IPS-20b (cell line): ENCODE results near the gene SPDYE18.
"Not testable (repeated sequence)": the region's sequence is repeated elsewhere in the genome, so short reads cannot be mapped to it uniquely, and the experiment has no call there.

Experiments
- H3K27ac ChIP-seq: one replicate; pipeline ENCODE4 v1.5.1; 2013; ENCODE audit warnings: low read length
- H3K27me3 ChIP-seq: 2 replicates; pipeline ENCODE4 v1.6.1; 2013; ENCODE audit warnings: mild to moderate bottlenecking, low read length, inconsistent platforms; ENCODE audit not compliant: insufficient read depth
- H3K36me3 ChIP-seq: 2 replicates; pipeline ENCODE4 v1.6.1; 2013; ENCODE audit warnings: low read depth, mild to moderate bottlenecking, inconsistent platforms, low read length, moderate library complexity; ENCODE audit not compliant: insufficient read depth
- H3K4me1 ChIP-seq: 2 replicates; pipeline ENCODE4 v1.6.1; 2013; ENCODE audit warnings: mild to moderate bottlenecking, control low read depth, inconsistent platforms, low read length, moderate library complexity; ENCODE audit not compliant: insufficient read depth
- H3K4me3 ChIP-seq: 2 replicates; pipeline ENCODE4 v1.5.1; 2013; ENCODE audit warnings: mild to moderate bottlenecking, low read length, inconsistent platforms
- H3K9ac ChIP-seq: 2 replicates; pipeline ENCODE4 v1.6.1; 2013; ENCODE audit warnings: low read depth, mild to moderate bottlenecking, inconsistent platforms, low read length, moderate library complexity
- H3K9me3 ChIP-seq: 2 replicates; pipeline ENCODE4 v1.6.1; 2013; ENCODE audit warnings: mild to moderate bottlenecking, low read depth, low read length, inconsistent platforms; ENCODE audit not compliant: insufficient read depth

The SPDYE18 gene

DNA sequence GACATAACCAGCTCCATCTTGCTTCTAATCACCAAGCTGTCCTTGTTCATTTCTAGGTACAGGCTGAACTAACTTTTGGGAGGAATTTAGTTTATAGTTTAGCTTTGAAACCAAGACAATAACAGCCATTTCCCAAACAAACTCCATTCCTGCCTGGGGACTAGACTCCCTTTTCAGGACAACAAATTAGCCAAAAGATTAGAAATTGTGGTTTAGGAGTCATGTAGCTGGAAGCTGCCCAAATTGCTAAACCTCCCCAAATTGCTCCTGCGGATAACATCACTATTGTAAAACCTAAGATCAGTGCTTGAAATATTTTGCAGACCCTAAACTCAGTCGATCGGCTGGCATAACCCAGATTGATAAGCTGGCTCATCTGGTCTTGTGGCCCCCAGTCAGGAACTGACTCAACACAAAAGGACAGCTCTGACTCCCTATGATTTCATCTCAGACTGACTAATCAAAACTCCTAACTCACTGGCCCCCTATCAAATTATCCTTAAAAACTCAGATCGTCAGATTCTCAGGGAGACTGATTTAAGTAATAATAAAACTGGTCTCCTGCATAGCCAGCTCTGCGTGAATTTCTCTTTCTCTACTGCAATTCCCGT, 12.5 kb upstream of the SPDYE18 start:
- not testable (repeated sequence) for H3K9me3 ChIP-seq

DNA sequence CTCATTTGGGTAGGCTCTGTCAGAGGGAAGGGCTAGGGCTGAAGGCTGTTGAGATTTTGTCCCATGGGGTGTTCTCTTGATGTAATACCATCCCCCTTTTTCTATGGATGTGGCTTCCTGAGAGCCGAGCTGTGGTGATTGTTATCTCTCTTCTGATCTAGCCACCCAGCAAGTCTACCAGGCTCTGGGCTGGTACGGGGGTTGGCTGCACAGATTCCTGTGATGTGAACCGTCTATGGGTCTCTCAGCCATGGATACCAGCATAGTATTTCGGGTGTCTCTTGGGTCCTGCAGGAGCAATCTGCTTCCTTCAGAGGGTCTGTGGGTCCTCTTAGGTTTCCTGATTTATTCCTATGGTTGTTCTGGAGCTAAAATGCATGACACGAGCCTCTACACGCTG, 8.8 kb upstream of the SPDYE18 start:
- H3K27me3 ChIP-seq, H3K9me3 ChIP-seq, H3K4me3 ChIP-seq, H3K36me3 ChIP-seq, H3K27ac ChIP-seq, H3K4me1 ChIP-seq, H3K9ac ChIP-seq: not testable (repeated sequence)

More for the DNA sequence above, 12.5 kb upstream of the SPDYE18 start:
- H3K9ac ChIP-seq, H3K27me3 ChIP-seq, H3K36me3 ChIP-seq, H3K4me1 ChIP-seq, H3K4me3 ChIP-seq, H3K27ac ChIP-seq: not testable (repeated sequence)

DNA sequence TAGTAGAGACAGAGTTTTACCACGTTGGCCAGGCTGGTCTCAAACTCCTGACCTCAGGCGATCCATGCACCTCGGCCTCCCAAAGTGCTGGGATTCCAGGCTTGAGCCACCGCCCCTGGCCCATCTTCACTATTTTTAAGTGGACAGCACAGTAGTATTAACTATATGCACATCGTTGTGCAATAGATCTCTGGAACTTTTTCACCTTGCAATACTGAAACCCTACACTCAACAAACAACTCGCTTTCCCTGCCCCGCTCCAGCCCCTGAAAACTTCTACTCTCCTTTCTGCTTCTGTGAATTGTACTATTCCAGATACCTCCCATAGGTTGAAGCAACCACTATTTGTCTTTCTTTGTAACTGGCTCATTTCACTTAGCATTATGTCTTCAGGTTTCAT, 3.5 kb upstream of the SPDYE18 start:
- H3K9me3 ChIP-seq, H3K36me3 ChIP-seq: not testable (repeated sequence)

DNA sequence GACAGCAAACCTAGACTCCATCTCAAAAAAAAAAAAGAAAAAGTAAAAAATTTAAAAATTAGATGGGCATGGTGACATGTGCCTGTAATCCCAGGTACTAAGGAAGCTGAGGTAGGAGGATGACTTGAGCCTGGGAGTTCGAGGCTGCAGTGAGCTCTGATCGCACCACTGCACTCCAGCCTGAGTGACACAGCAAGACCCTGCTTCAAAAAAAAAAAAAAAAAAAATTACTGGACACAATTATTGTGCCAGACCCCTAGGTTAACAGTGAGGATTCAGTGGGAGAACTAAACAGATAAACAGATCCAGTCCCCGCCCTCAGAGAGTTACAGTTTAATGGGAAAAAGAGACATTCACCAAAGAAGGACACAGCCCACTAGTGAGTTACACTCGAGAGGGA, 1.4 kb upstream of the SPDYE18 start:
- H3K9ac ChIP-seq, H3K9me3 ChIP-seq, H3K27me3 ChIP-seq, H3K4me1 ChIP-seq, H3K27ac ChIP-seq, H3K36me3 ChIP-seq, H3K4me3 ChIP-seq: not testable (repeated sequence)

More for the DNA sequence above, 3.5 kb upstream of the SPDYE18 start:
- not testable (repeated sequence) for H3K27ac ChIP-seq, H3K9ac ChIP-seq, H3K4me1 ChIP-seq, H3K4me3 ChIP-seq, H3K27me3 ChIP-seq

DNA sequence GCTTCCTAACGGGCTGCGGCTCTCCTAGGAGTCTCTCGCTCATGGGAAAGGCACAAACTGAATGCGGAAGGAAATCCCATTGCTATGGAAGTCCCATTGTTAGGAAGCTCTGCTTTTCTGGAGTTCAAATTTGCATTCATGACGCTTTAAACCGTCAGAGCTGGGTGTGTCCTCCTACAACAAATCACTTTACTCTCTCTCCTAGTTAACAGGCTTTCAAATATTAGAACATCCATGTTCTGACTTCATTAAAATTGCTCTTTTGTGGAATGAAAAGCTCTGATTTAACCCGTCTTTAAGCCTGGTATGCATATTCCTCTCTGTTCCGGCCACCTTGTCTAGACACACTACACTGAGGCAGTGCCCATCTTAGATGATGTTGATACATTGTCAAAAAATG, 30.1 kb downstream of the SPDYE18 start, which contains the start of gene SPDYE17:
SPDYE17 (minus strand) TSS at position 101 of the 400 bp plus-strand sequence. CDS start 1,791 bp downstream, outside the sequence.
- not testable (repeated sequence) for H3K27ac ChIP-seq, H3K9ac ChIP-seq, H3K27me3 ChIP-seq, H3K4me1 ChIP-seq, H3K9me3 ChIP-seq, H3K36me3 ChIP-seq, H3K4me3 ChIP-seq

DNA sequence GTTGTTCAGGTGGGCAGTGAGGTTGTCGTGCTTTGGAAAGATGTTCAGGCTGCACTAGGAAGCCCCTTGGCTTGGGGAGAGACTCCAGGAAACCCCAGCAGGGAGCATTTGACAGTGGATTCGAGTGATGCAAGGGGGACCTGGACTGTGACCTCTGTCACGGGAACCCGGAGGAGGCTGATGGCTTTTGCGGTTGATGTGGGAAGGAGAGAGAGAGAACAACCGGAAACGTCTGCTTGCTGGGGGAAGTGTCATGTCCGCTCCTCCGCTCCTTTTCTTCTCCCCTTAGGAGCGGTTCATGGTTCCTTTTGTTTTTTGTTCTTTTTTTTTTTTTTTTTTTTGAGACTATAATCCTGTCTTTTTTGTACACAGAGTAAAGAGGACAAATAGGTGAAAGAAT, 36.0 kb downstream of the SPDYE18 start:
- not testable (repeated sequence) for H3K27ac ChIP-seq, H3K9me3 ChIP-seq, H3K9ac ChIP-seq, H3K27me3 ChIP-seq, H3K4me1 ChIP-seq, H3K4me3 ChIP-seq, H3K36me3 ChIP-seq

DNA sequence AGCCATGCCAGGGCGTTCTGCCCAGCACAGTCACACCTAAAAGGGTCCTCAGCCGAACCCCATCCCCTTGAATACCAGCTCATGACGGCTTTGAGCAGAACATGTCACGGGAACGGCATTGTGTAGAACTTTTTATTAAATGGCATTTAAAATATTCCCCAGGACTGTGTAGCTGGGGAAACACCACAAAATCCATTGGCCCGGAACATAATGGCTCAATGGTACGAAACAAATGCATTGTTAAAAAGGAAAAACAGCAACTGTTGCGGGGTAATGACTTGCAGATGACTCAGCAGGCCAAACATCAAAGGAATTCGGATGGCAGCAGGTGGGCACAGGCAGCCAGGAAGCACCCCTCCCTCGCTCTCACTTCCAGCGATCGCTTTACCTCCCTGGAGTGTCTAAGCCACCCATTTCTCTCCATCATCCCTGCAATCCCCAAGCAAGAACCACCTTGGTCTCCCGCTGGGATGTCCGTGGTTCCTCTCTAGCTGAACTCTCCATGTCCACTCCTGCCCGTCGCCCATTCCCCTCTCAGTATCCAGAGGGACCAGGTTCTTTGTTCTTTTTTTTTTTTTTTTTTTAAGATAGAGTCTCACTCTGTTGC, 52.2 kb downstream of the SPDYE18 start:
- H3K27ac ChIP-seq, H3K27me3 ChIP-seq, H3K9ac ChIP-seq, H3K36me3 ChIP-seq, H3K4me3 ChIP-seq, H3K9me3 ChIP-seq, H3K4me1 ChIP-seq: not testable (repeated sequence)

DNA sequence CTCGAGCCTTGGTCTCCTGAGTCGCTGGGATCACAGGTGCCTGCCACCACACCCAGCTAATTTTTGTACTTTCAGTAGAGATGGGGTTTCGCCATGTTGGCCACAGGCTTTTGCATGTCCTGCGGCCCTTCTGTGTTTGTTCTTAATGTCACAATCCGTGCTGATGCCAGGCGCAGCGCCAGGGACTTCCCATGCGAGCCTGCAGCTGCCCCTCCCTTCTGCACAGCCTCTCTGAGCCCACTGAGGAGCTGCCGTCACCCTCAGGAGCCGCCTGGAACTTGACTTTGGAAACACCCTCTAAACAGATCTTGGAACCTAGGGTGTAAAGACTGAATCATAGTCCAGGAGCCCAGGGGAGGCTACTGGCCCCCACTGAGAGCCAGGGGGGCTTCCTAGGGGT, 54.4 kb downstream of the SPDYE18 start:
- not testable (repeated sequence) for H3K4me3 ChIP-seq, H3K27ac ChIP-seq, H3K9me3 ChIP-seq, H3K4me1 ChIP-seq, H3K27me3 ChIP-seq, H3K9ac ChIP-seq, H3K36me3 ChIP-seq

DNA sequence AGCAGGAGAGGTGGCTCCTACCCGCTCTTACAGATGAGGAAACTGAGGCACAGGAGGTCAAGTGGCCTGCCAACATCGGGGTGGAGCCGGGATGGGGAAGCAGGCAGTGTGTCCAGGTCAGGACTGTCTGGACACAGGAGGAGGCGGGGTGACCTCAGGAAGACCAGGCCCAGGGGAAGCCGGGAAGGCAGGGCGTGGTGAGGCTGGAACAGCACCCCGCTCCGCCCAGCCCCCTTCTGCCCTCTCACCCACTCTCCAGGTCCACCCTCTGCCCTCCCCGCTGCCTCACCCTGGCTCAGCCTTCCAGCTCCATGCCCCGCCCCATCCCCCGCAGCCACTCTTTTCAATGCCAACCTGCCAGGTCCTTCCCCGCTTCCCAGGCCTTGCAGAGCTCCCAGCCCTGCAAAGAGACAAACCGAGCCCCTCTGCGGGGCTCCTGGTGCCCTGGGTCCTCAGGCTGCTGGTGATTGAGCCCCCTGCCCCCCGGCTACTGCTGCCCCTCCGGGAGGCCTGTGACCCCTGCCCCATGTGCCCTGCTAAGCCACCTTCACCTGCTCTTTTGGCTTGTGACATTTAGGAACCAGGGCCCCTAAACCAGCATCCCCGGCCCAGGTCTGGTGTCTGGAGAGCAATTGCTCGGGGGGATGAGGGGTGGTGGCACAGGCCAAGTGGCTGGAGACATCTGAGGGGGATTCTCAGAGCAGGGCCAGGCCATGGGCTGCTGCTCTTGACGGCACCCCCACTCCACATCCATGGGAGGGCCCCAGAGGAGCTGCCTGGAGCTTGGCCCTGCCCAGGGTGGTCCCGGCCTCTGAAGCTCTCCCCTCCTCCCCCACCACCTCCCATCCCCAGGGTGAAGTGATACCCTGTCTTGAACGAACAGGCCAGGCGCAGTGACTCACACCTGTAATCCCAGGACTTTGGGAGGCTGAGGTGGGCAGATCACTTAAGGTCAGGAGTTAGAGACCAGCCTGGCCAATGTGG, 55.9 kb downstream of the SPDYE18 start:
- not testable (repeated sequence) for H3K27ac ChIP-seq, H3K4me3 ChIP-seq

DNA sequence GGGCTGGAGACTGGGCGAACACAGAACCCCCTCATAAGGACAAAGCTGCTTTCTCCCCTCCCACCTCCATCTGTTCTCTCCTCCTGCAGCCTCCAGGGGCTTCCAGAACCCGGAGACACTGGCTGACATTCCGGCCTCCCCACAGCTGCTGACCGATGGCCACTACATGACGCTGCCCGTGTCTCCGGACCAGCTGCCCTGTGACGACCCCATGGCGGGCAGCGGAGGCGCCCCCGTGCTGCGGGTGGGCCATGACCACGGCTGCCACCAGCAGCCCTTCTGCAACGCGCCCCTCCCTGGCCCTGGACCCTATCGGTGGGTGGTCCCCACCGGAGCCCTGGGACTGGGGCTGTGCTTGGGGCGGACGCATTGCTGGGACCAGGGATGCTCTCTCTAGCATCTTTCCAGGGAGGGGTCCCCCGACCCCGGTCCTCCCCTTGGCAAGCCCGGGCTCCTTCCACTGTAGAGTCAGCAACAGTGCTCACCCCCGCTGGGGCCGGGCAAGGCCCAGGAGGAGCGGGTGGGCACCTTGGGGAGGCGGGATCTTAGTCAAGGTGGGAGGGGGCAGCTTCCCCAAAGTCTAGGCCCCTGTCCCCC, 56.8 kb downstream of the SPDYE18 start:
- H3K9me3 ChIP-seq, H3K36me3 ChIP-seq, H3K9ac ChIP-seq, H3K4me3 ChIP-seq, H3K4me1 ChIP-seq, H3K27ac ChIP-seq, H3K27me3 ChIP-seq: not testable (repeated sequence)

More for the DNA sequence above, 55.9 kb downstream of the SPDYE18 start:
- not testable (repeated sequence) for H3K9ac ChIP-seq, H3K9me3 ChIP-seq, H3K27me3 ChIP-seq, H3K4me1 ChIP-seq, H3K36me3 ChIP-seq

DNA sequence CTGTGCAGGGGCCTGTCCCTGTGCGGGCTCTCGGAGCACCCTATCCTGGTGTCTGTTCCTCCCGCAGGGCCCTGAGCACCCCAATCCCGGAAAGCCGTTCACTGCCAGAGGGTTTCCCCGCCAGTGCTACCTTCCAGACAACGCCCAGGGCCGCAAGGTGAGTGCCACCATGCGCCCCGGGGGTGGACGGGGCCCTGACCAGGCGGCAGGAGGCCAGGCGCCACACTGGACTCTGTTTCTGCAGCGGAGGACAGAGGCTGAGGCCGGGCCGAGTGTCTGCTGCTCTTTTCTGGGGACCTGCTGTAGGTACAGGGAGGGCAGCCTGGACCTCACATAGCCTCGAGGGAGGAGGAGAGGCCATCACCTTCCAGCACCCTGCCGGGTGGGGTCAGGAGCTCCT, 58.2 kb downstream of the SPDYE18 start:
- not testable (repeated sequence) for H3K27me3 ChIP-seq

More for the DNA sequence above, 58.2 kb downstream of the SPDYE18 start:
- H3K4me1 ChIP-seq, H3K9me3 ChIP-seq, H3K4me3 ChIP-seq, H3K9ac ChIP-seq, H3K27ac ChIP-seq, H3K36me3 ChIP-seq: not testable (repeated sequence)
